ENCODE data around the gene ZNF462. TPM values are rescaled to one million over a fixed set of nuclear protein-coding genes. Genes with fewer than 3 reads are reported as not detected.

Gene ZNF462
- total RNA-seq, 4 donors from 2014 or later: 19.1 to 57.9 (median 35.6) TPM

GRCh38 chr9:106972082-106972481, 109.1 kb downstream of the ZNF462 start:
- no peak overlapping the region for H3K4me3 ChIP-seq
- no peak for TF ChIP-seq POLR2AphosphoS5 (IDR thresholded peaks at IDR 0.05)
- no peak for TF ChIP-seq CTCF (IDR thresholded peaks at IDR 0.05)
- no peak for TF ChIP-seq POLR2A (IDR thresholded peaks at IDR 0.05)
- TF ChIP-seq EP300 (IDR thresholded peaks at IDR 0.05): no peak
- no peaks in the 10 kb centered on the region for H3K4me1 ChIP-seq
- no peaks in the 10 kb centered on the region for H3K27me3 ChIP-seq
- H3K9me3 ChIP-seq: no peaks in the 10 kb centered on the region
- no peak overlapping the region for H3K27ac ChIP-seq
- peaks cover 3 to 56% of the 10 kb centered on the region in 2 donors for H3K36me3 ChIP-seq
- ATAC-seq: no peak
- WGBS, 2 donors (ENCODE audit: low coverage in 1 of 2): 96% methylated on average over 9 of the region's 9 CpGs; no CpG with 5 or more reads in 1 of the 2 donors

- H3K36me3 ChIP-seq: peaks cover 3 to 79% of the 10 kb centered on the region in 2 donors
- H3K27me3 ChIP-seq: no peaks in the 10 kb centered on the region
- ATAC-seq: no peak
- WGBS, 2 donors (ENCODE audit: low coverage in 1 of 2): 100% methylated on average over 1 of the region's 2 CpGs
- no peak overlapping the region for H3K4me3 ChIP-seq
- no peak overlapping the region for H3K27ac ChIP-seq
- H3K4me1 ChIP-seq: no peaks in the 10 kb centered on the region
- H3K9me3 ChIP-seq: no peaks in the 10 kb centered on the region
- no peak for TF ChIP-seq CTCF (IDR thresholded peaks at IDR 0.05)
- TF ChIP-seq POLR2AphosphoS5 (IDR thresholded peaks at IDR 0.05): no peak
- TF ChIP-seq POLR2A (IDR thresholded peaks at IDR 0.05): no peak
- TF ChIP-seq EP300 (IDR thresholded peaks at IDR 0.05): no peak
Measured at GRCh38 chr9:106974341-106974740, 111.4 kb downstream of the ZNF462 start.

GRCh38 chr9:106976772-106977171, 113.8 kb downstream of the ZNF462 start:
- H3K36me3 ChIP-seq: peaks cover 3 to 88% of the 10 kb centered on the region in 2 donors
- ATAC-seq: no peak
- TF ChIP-seq EP300 (IDR thresholded peaks at IDR 0.05) (no peak), POLR2A (IDR thresholded peaks at IDR 0.05) (no peak), POLR2AphosphoS5 (IDR thresholded peaks at IDR 0.05) (no peak), CTCF (IDR thresholded peaks at IDR 0.05) (no peak)
- no peaks in the 10 kb centered on the region for H3K9me3 ChIP-seq
- no peak overlapping the region for H3K4me3 ChIP-seq
- 74 to 97% methylated on average over 5 of the region's 5 CpGs for WGBS, 2 donors (ENCODE audit: low coverage in 1 of 2)
- H3K27me3 ChIP-seq: no peaks in the 10 kb centered on the region
- H3K4me1 ChIP-seq: no peaks in the 10 kb centered on the region
- no peak overlapping the region for H3K27ac ChIP-seq

- TF ChIP-seq CTCF (IDR thresholded peaks at IDR 0.05): no peak
- TF ChIP-seq POLR2AphosphoS5 (IDR thresholded peaks at IDR 0.05): no peak
- no peak for TF ChIP-seq POLR2A (IDR thresholded peaks at IDR 0.05)
- TF ChIP-seq EP300 (IDR thresholded peaks at IDR 0.05): no peak
- Histone ChIP-seq H3K27ac (no peak overlapping the region), H3K9me3 (no peaks in the 10 kb centered on the region), H3K27me3 (no peaks in the 10 kb centered on the region), H3K36me3 (peaks cover 0 to 75% of the 10 kb centered on the region in 2 donors), H3K4me3 (no peak overlapping the region), H3K4me1 (no peaks in the 10 kb centered on the region)
- no peak for ATAC-seq
- 44% methylated on average over 2 of the region's 2 CpGs; no CpG with 5 or more reads in 1 of the 2 donors for WGBS, 2 donors (ENCODE audit: low coverage in 1 of 2)
Measured at GRCh38 chr9:106980551-106981101, 117.7 kb downstream of the ZNF462 start.
